GM23338 (cell line): Measurements from ENCODE around the gene LITAF.

Experiments used
- CREB1 ChIP-seq: fragments of 250-450 bp; sonication (Bioruptor Pico); IDR thresholded peaks from 2 replicates; pipeline ENCODE4 v1.5.0; 2020; ENCODE audit warnings: low read depth, mild to moderate bottlenecking, moderate library complexity
- CTCF ChIP-seq, 2 experiments: fragments of 200-600 bp in 1 of 2; sonication (generic) in 1 of 2; conservative IDR thresholded peaks; 2 replicates each; pipeline versions ENCODE4 v1.5.1 to v1.6.1; 2016 to 2017; ENCODE audit warnings: antibody characterized with exemption in 2 of 2, low read depth in 2 of 2, mild to moderate bottlenecking in 2 of 2, moderate library complexity in 1 of 2
- ETS1 ChIP-seq: IDR thresholded peaks from 2 replicates; pipeline ENCODE4 v1.6.1; 2016; ENCODE audit warnings: antibody characterized with exemption
- EZH2 ChIP-seq: fragments of 200-600 bp; sonication (generic); IDR thresholded peaks from one replicate; pipeline ENCODE4 v1.8.0; 2017; ENCODE audit warnings: antibody characterized with exemption, mild to moderate bottlenecking, low read depth; ENCODE audit not compliant: unreplicated experiment
- EZH2phosphoT487 ChIP-seq: fragments of 200-600 bp; sonication (generic); IDR thresholded peaks from one replicate; pipeline ENCODE4 v1.8.1; 2018; ENCODE audit warnings: antibody characterized with exemption; ENCODE audit not compliant: unreplicated experiment
- JUNB ChIP-seq: IDR thresholded peaks from one replicate; pipeline ENCODE4 v1.6.1; 2016; ENCODE audit warnings: antibody characterized with exemption; ENCODE audit not compliant: unreplicated experiment
- POLR2AphosphoS5 ChIP-seq: IDR thresholded peaks from 2 replicates; pipeline ENCODE4 v1.6.1; 2016; ENCODE audit warnings: antibody characterized with exemption, low read depth
- REST ChIP-seq: IDR thresholded peaks from one replicate; pipeline ENCODE4 v1.6.1; 2018; ENCODE audit warnings: antibody characterized with exemption; ENCODE audit not compliant: unreplicated experiment
- STAT1 ChIP-seq: IDR thresholded peaks from one replicate; pipeline ENCODE4 v1.6.1; 2016; ENCODE audit warnings: antibody characterized with exemption; ENCODE audit not compliant: unreplicated experiment
- ZNF114 ChIP-seq: fragments of 250-450 bp; sonication (Bioruptor Pico); IDR thresholded peaks from 2 replicates; pipeline ENCODE4 v1.5.0; 2020; ENCODE audit warnings: mild to moderate bottlenecking, moderate library complexity
- ZNF331 ChIP-seq: fragments of 250-450 bp; sonication (Bioruptor Pico); IDR thresholded peaks from 2 replicates; pipeline ENCODE4 v1.5.0; 2020; ENCODE audit warnings: low read depth, mild to moderate bottlenecking, moderate library complexity

GRCh38 chr16:11536104-11536866, 50.4 kb downstream of the LITAF start:
- TF ChIP-seq CTCF (conservative IDR thresholded peaks at IDR 0.05; ENCODE audit: low read depth in 2 of 2) (no peak), POLR2AphosphoS5 (no peak), EZH2phosphoT487 (no peak), CREB1 (CRISPR knock-in tag) (no peak), REST (no peak), JUNB (no peak), EZH2 (no peak), ZNF331 (CRISPR knock-in tag) (no peak), ZNF114 (CRISPR knock-in tag) (no peak), ETS1 (no peak), STAT1 (no peak)
